Heart left ventricle (tissue), 16 donors: Measurements from ENCODE around the gene ASPDH. TPM values are rescaled to one million over a fixed set of nuclear protein-coding genes. Genes with fewer than 3 reads are reported as not detected.

Experiments
- ATAC-seq, 4 donors: fragments of 200-7000 bp; cut with Tn5 transposase; one replicate each; pipeline ENCODE4 v1.9.1; 2020 to 2022; ENCODE audit warnings: moderate library complexity in 4 of 4, mild to moderate bottlenecking in 3 of 4, moderate number of reproducible peaks in 1 of 4
- DNase-seq, 5 donors: peaks; one replicate each; pipeline ENCODE4 v3.0.0-alpha.2; 2020
- H3K27ac ChIP-seq, 12 donors: fragments of 200-600 bp; sonication (generic) in 4 of 12; one replicate each; pipeline versions ENCODE4 v1.5.0 to v1.8.0; 2016 to 2022; ENCODE audit warnings: mild to moderate bottlenecking in 2 of 12
- H3K27me3 ChIP-seq, 9 donors: fragments of 200-600 bp; sonication (generic) in 2 of 9; one replicate each; pipeline versions ENCODE4 v1.5.1 to v1.8.0; 2016 to 2022; ENCODE audit warnings: mild to moderate bottlenecking in 3 of 9
- H3K36me3 ChIP-seq, 9 donors: fragments of 200-600 bp; sonication (generic) in 2 of 9; one replicate each; pipeline versions ENCODE4 v1.5.0 to v1.8.0; 2018 to 2022; ENCODE audit warnings: mild to moderate bottlenecking in 2 of 9
- H3K4me1 ChIP-seq, 12 donors: fragments of 200-600 bp; sonication (generic) in 4 of 12; one replicate each; pipeline versions ENCODE4 v1.5.0 to v1.8.0; 2016 to 2022; ENCODE audit warnings: mild to moderate bottlenecking in 3 of 12
- H3K4me3 ChIP-seq, 12 donors: fragments of 200-600 bp; sonication (generic) in 4 of 12; one replicate each; pipeline versions ENCODE4 v1.5.0 to v1.8.0; 2017 to 2022; ENCODE audit warnings: mild to moderate bottlenecking in 9 of 12, moderate library complexity in 4 of 12
- H3K9me3 ChIP-seq, 12 donors: fragments of 200-600 bp; sonication (generic) in 4 of 12; one replicate each; pipeline versions ENCODE4 v1.5.0 to v1.8.0; 2016 to 2022; ENCODE audit warnings: mild to moderate bottlenecking in 1 of 12
- CTCF ChIP-seq, 12 donors: fragments of 200-600 bp; sonication (generic) in 4 of 12; IDR thresholded peaks; one replicate each; pipeline versions ENCODE4 v1.5.0 to v1.8.0; 2018 to 2022; ENCODE audit warnings: antibody characterized with exemption in 12 of 12, mild to moderate bottlenecking in 5 of 12
- POLR2A ChIP-seq, 2 donors: fragments of 450-650 bp; IDR thresholded peaks; one replicate each; pipeline ENCODE4 v1.6.1; 2017; ENCODE audit warnings: antibody characterized with exemption in 2 of 2, mild to moderate bottlenecking in 2 of 2, moderate library complexity in 2 of 2
- WGBS, 4 donors: extraction: QIAGEN DNeasy Blood & Tissue Kit in 2 of 4; methylation state at CpG; one replicate each; pipeline versions ENCODE4 v1.1.5 to v1.1.7; 2013 to 2018; 5-methylcytosine and 5-hydroxymethylcytosine counted together
- intact Hi-C, 10 donors: fragments of 100-400 bp; cut with DNase I; formaldehyde crosslinking; loops; one replicate each; pipeline versions ENCODE4 v1.11.1 to v1.14.2; 2022
- polyA plus RNA-seq, 2 donors: library from polyadenylated mRNA; stranded (reverse); fragments of 200-250 nt; gene quantifications; one replicate each; pipeline ENCODE4 v1.2.3, GENCODE V29; 2013
- total RNA-seq, 9 donors: library from RNA; depleted of rRNA in 2 of 9; stranded (reverse); fragments of >200 nt in 2 of 9; fragmentation: NEBNext Ultra II Directional in 3 of 9; extraction: Animal tissue kit (Norgen Biotek cat#: 25700) in 3 of 9; gene quantifications; one replicate each; pipeline versions ENCODE4 v1.1.0 to v1.2.4, GENCODE V29; 2016 to 2023
- donor health status: ischemic (EF 13 %, LVEDD 7.1; RV severe dilation, severe dysfunction).
- donor health status: healthy with polysubstance abuse.
- donor health status: DM: no; HTN: yes; CAD: no.
- donor health status: DM: no; HTN: no; CAD: no.
- donor health status: ischemic (EF 25% LVEDD 6.9; RV normal size, moderate dysfunction).
- donor health status: ischemic (EF 25% LVEDD 5.7; RV mildly dilated, moderate dysfunction).
- donor health status: healthy.
- donor health status: DM: yes; HTN: yes; CAD: no.
- donor health status: ischemic (EF 35%, LVEDD 5.7; RV mildly dilated, moderate dysfunction).
- donor health status: nonischemic (EF 11% LVEDD 7.7; RV severe dilation, severe dysfunction).
- donor health status: DM: yes; HTN: yes; CAD: no.
- donor health status: PGD.
- donor health status: ischemic (EF 29% LVEDD 5.4; RV normal size, mild dysfunction).
- donor health status: nonischemic (EF 23%, LVEDD 6.1; RV moderate dilation, normal function).

ASPDH gene
- total and polyA plus RNA-seq, 11 donors: not detected

GRCh38 chr19:50537306-50537685, 23.6 kb upstream of the ASPDH start:
- no peaks in the 10 kb centered on the region for H3K36me3 ChIP-seq
- peaks cover 0 to 3% (median 0%) of the 10 kb centered on the region in 12 donors for H3K4me1 ChIP-seq
- ATAC-seq (no peak), DNase-seq (no peak)
- TF ChIP-seq CTCF (IDR thresholded peaks at IDR 0.05): no peak
- no peak for TF ChIP-seq POLR2A (IDR thresholded peaks at IDR 0.05)
- H3K27ac ChIP-seq: no peak overlapping the region
- H3K9me3 ChIP-seq: peaks cover 0 to 15% (median 8%) of the 10 kb centered on the region in 12 donors
- intact Hi-C loops: loop anchor here (1.0 to 10.0 kb wide), 5 partner anchors 245 to 385 kb away; partner anchors contain the start of gene KLK4 (in 1 of the 10)
- 82 to 87% (median 83%) methylated on average over 18 of the region's 18 CpGs for WGBS, 4 donors
- no peaks in the 10 kb centered on the region for H3K27me3 ChIP-seq
- no peak overlapping the region for H3K4me3 ChIP-seq

GRCh38 chr19:50536662-50537305, 23.1 kb upstream of the ASPDH start:
- peaks cover 0 to 3% (median 0%) of the 10 kb centered on the region in 12 donors for H3K4me1 ChIP-seq
- H3K27ac ChIP-seq: no peak overlapping the region
- intact Hi-C loops: loop anchor here (1.0 to 10.0 kb wide), 5 partner anchors 246 to 386 kb away; partner anchors contain the start of gene KLK4 (in 1 of the 10)
- DNase-seq: no peak
- H3K9me3 ChIP-seq: peaks cover 0 to 16% (median 9%) of the 10 kb centered on the region in 12 donors
- no peaks in the 10 kb centered on the region for H3K27me3 ChIP-seq
- H3K36me3 ChIP-seq: no peaks in the 10 kb centered on the region
- TF ChIP-seq CTCF (IDR thresholded peaks at IDR 0.05) (no peak), POLR2A (IDR thresholded peaks at IDR 0.05) (no peak)
- WGBS, 4 donors: 91 to 92% (median 92%) methylated on average over 16 of the region's 16 CpGs
- ATAC-seq: peak in 1 of 4 donors; percentile 34
- H3K4me3 ChIP-seq: no peak overlapping the region

GRCh38 chr19:50535672-50536187, 22.0 kb upstream of the ASPDH start:
- Histone ChIP-seq H3K9me3 (peaks cover 0 to 16% (median 9%) of the 10 kb centered on the region in 12 donors), H3K27ac (no peak overlapping the region), H3K27me3 (peaks cover 0 to 9% (median 0%) of the 10 kb centered on the region in 9 donors), H3K4me1 (peaks cover 0 to 3% (median 0%) of the 10 kb centered on the region in 12 donors), H3K36me3 (no peaks in the 10 kb centered on the region), H3K4me3 (no peak overlapping the region)
- intact Hi-C loops: loop anchor here in 8 of 10 donors (2.0 to 10.0 kb wide), 4 partner anchors 247 to 387 kb away; partner anchors contain the start of gene KLK4 (in 1 of the 8)
- ATAC-seq (no peak), DNase-seq (no peak)
- WGBS, 4 donors: 82 to 88% (median 84%) methylated on average over 10 to 11 of the region's 11 CpGs
- no peak for TF ChIP-seq CTCF (IDR thresholded peaks at IDR 0.05)
- TF ChIP-seq POLR2A (IDR thresholded peaks at IDR 0.05): no peak

- WGBS, 4 donors: 84 to 96% (median 94%) methylated on average over 3 of the region's 3 CpGs
- no peak for ATAC-seq
- intact Hi-C loops: loop anchor here in 2 of 10 donors (5.0 to 10.0 kb wide), 2 partner anchors 248 to 380 kb away; partner anchors contain the start of gene KLK4 (in 1 of the 2)
Observed at GRCh38 chr19:50534478-50534877, 20.8 kb upstream of the ASPDH start.

More at GRCh38 chr19:50534478-50534877, 20.8 kb upstream of the ASPDH start:
- Histone ChIP-seq H3K4me1 (peaks cover 0 to 3% (median 0%) of the 10 kb centered on the region in 12 donors), H3K4me3 (no peak overlapping the region), H3K27me3 (peaks cover 0 to 9% (median 0%) of the 10 kb centered on the region in 9 donors), H3K27ac (no peak overlapping the region), H3K9me3 (peaks cover 0 to 16% (median 9%) of the 10 kb centered on the region in 12 donors), H3K36me3 (no peaks in the 10 kb centered on the region)
- no peak for DNase-seq
- no peak for TF ChIP-seq POLR2A (IDR thresholded peaks at IDR 0.05)
- TF ChIP-seq CTCF (IDR thresholded peaks at IDR 0.05): no peak
